NCI-H2029 (cell line): ENCODE measurements around the gene CASP10.
"Not testable (repeated sequence)": the region's sequence is repeated elsewhere in the genome, so short reads cannot be mapped to it uniquely, and the experiment has no call there.

ENCODE experiments used
- DNase-seq: peaks from one replicate; lab custom pipeline; 2025; lab: John Stamatoyannopoulos, UW

The CASP10 gene

GRCh38 chr2:201233192-201233811, 50.4 kb downstream of the CASP10 start:
- peak; percentile 90 for DNase-seq

GRCh38 chr2:201233812-201234662, 51.1 kb downstream of the CASP10 start:
- DNase-seq, result no peak

GRCh38 chr2:201234663-201235135, 51.8 kb downstream of the CASP10 start:
- DNase-seq, result no peak

- no peak for DNase-seq
Measured at GRCh38 chr2:201235860-201236811, 53.2 kb downstream of the CASP10 start.

- no peak for DNase-seq
Measured at GRCh38 chr2:201237486-201238123, 54.7 kb downstream of the CASP10 start.

- not testable (repeated sequence) for DNase-seq
Measured at GRCh38 chr2:201239167-201239935, 56.4 kb downstream of the CASP10 start.

GRCh38 chr2:201242571-201243277, 59.8 kb downstream of the CASP10 start:
- no peak for DNase-seq

GRCh38 chr2:201244829-201245228, 61.9 kb downstream of the CASP10 start:
- no peak for DNase-seq

- no peak for DNase-seq
Measured at GRCh38 chr2:201246280-201246679, 63.3 kb downstream of the CASP10 start.

GRCh38 chr2:201248288-201248844, 65.4 kb downstream of the CASP10 start:
- no peak for DNase-seq

- DNase-seq, result no peak
Measured at GRCh38 chr2:201249889-201250288, 66.9 kb downstream of the CASP10 start.

- no peak for DNase-seq
Measured at GRCh38 chr2:201250741-201251140, 67.8 kb downstream of the CASP10 start.

GRCh38 chr2:201254081-201254730, 71.3 kb downstream of the CASP10 start:
- DNase-seq, result peak; percentile 26

- no peak for DNase-seq
Measured at GRCh38 chr2:201255408-201256033, 72.6 kb downstream of the CASP10 start.

- no peak for DNase-seq
Measured at GRCh38 chr2:201256082-201256481, 73.1 kb downstream of the CASP10 start.

GRCh38 chr2:201257381-201257955, 74.5 kb downstream of the CASP10 start:
- peak; percentile 41 for DNase-seq

- DNase-seq, result peak; percentile 87
Measured at GRCh38 chr2:201257956-201258665, 75.2 kb downstream of the CASP10 start.
